ENCODE data around the gene PTPRZ1. TPM values are rescaled to one million over a fixed set of nuclear protein-coding genes. Genes with fewer than 3 reads are reported as not detected.

Gene PTPRZ1
- total and polyA plus RNA-seq, 4 donors: 138 to 736 (median 374) TPM

DNA sequence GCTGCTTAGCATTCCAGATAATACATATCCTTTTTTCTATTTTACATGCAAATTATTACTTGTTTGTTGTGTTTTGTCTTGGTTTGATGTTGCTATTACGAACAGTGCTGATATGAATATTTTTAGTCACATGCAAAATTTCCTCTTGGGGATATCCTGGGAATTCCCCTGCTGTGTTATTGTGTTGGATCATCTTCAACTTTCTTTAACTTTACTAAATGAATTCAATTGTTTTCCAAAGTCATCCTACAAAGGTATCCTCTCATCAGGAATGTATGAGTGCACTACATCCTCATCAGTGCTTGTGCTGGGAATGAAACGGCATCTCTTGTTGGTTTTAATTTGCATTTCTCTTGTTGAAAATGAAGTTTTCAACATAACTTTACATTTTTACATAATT is 184.0 kb downstream of the PTPRZ1 start:
- H3K4me1 ChIP-seq (ENCODE audit: control insufficient read depth, insufficient read depth, low read length): no peaks in the 10 kb centered on the region
- WGBS (ENCODE audit: insufficient coverage): no CpG with 5 or more reads among the region's 2 CpGs
- peaks cover 6% of the 10 kb centered on the region for H3K36me3 ChIP-seq (ENCODE audit: control insufficient read depth, insufficient read depth, low read length)
- H3K9me3 ChIP-seq (ENCODE audit: control insufficient read depth, insufficient read depth, low read length): no peaks in the 10 kb centered on the region
- DNase-seq (ENCODE audit: low read depth in 4 of 6, low spot score in 6 of 6): no peak
- no peaks in the 10 kb centered on the region for H3K27me3 ChIP-seq (ENCODE audit: control insufficient read depth, insufficient read depth, low read length)
- no peak overlapping the region for H3K27ac ChIP-seq (ENCODE audit: low read depth, low read length)
- H3K4me3 ChIP-seq (ENCODE audit: low read depth, low read length): no peak overlapping the region

DNA sequence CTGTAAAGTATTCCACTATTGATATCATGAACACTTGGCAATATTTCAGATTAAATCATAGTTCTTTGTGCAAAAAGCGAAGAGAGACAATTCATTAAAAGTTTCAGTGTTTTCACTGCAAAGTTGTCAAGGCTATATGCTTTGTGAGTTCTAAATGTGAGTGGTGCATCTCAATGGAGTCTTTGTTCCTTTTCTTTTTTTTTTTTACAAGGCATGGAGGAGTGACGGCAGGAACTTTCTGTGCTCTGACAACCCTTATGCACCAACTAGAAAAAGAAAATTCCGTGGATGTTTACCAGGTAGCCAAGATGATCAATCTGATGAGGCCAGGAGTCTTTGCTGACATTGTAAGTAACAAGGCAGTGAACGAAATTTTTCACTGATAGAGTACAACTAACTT is 186.6 kb downstream of the PTPRZ1 start:
- Histone ChIP-seq H3K9me3 (ENCODE audit: control insufficient read depth, insufficient read depth, low read length) (no peaks in the 10 kb centered on the region), H3K27me3 (ENCODE audit: control insufficient read depth, insufficient read depth, low read length) (no peaks in the 10 kb centered on the region), H3K4me3 (ENCODE audit: low read depth, low read length) (no peak overlapping the region), H3K4me1 (ENCODE audit: control insufficient read depth, insufficient read depth, low read length) (no peaks in the 10 kb centered on the region), H3K36me3 (ENCODE audit: control insufficient read depth, insufficient read depth, low read length) (no peaks in the 10 kb centered on the region), H3K27ac (ENCODE audit: low read depth, low read length) (no peak overlapping the region)
- WGBS (ENCODE audit: insufficient coverage): no CpG with 5 or more reads among the region's 4 CpGs
- DNase-seq (ENCODE audit: low read depth in 4 of 6, low spot score in 6 of 6): peak in 1 of 6 donors; percentile 11

DNA sequence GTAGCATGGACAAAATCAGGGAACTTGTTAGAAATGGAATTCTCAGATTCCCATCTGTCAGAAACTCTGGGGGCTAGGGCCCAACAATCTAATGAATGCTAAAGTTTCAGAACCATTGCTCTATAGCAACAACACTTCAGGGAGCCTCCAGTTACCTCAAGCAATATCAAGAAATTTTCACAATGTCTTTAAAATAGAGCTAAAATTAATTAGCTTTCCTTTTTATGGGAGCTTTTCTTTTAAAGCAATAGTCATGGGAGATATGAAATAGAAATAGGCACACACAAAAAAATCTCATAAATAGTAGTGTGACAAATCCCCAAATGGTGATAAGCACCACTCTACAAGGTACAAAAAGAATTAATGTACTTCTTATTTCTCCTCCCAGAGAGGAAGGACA is 190.2 kb downstream of the PTPRZ1 start:
- peak in 1 of 6 donors; percentile 64 for DNase-seq (ENCODE audit: low read depth in 4 of 6, low spot score in 6 of 6)
- H3K9me3 ChIP-seq (ENCODE audit: control insufficient read depth, insufficient read depth, low read length): no peaks in the 10 kb centered on the region
- H3K36me3 ChIP-seq (ENCODE audit: control insufficient read depth, insufficient read depth, low read length): no peaks in the 10 kb centered on the region
- H3K4me3 ChIP-seq (ENCODE audit: low read depth, low read length): no peak overlapping the region
- H3K27ac ChIP-seq (ENCODE audit: low read depth, low read length): no peak overlapping the region
- no peaks in the 10 kb centered on the region for H3K4me1 ChIP-seq (ENCODE audit: control insufficient read depth, insufficient read depth, low read length)
- no peaks in the 10 kb centered on the region for H3K27me3 ChIP-seq (ENCODE audit: control insufficient read depth, insufficient read depth, low read length)

DNA sequence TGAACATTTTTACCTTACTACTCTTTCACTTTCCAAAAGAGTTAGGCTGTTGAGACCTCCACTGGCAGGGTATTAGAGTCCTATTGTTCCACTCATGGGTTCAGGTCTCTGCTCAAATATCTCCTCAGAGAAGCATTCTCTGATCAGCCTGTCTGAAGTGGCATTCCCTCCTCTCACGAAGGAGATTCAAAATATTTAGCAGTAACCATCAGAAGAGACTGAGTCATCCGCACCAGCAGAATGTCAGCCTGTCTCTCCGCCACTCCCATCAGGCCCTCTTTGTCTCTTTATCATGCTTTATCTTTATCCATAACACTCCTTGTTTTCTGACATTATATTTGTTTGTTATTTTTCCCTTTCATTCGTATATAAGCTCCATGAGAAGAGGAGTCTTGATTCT is 192.0 kb downstream of the PTPRZ1 start:
- Histone ChIP-seq H3K27ac (ENCODE audit: low read depth, low read length) (no peak overlapping the region), H3K9me3 (ENCODE audit: control insufficient read depth, insufficient read depth, low read length) (no peaks in the 10 kb centered on the region), H3K36me3 (ENCODE audit: control insufficient read depth, insufficient read depth, low read length) (no peaks in the 10 kb centered on the region), H3K4me3 (ENCODE audit: low read depth, low read length) (no peak overlapping the region), H3K27me3 (ENCODE audit: control insufficient read depth, insufficient read depth, low read length) (no peaks in the 10 kb centered on the region), H3K4me1 (ENCODE audit: control insufficient read depth, insufficient read depth, low read length) (no peaks in the 10 kb centered on the region)
- 86% methylated on average over 1 of the region's 4 CpGs for WGBS (ENCODE audit: insufficient coverage)
- DNase-seq (ENCODE audit: low read depth in 4 of 6, low spot score in 6 of 6): no peak

DNA sequence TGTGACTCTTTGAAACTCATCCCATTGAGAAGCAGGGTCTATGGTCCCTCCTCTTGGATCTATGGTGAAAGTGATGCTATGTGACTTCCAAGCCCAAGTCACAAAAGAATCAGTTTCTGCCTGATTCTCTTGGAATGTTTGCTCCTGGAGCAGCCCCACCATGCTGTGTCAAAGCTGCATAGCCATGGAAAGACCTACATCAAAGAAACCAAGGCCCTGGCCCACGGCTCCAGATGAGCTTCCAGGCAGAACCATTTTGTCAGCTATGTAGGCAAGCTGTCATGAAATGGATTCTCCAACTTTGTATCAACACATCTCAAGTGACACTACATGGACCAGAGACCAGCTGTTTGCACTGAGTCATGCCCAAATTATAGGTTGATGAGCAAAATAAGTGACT is 194.1 kb downstream of the PTPRZ1 start:
- no peaks in the 10 kb centered on the region for H3K36me3 ChIP-seq (ENCODE audit: control insufficient read depth, insufficient read depth, low read length)
- no peaks in the 10 kb centered on the region for H3K4me1 ChIP-seq (ENCODE audit: control insufficient read depth, insufficient read depth, low read length)
- H3K4me3 ChIP-seq (ENCODE audit: low read depth, low read length): no peak overlapping the region
- 75% methylated on average over 1 of the region's 1 CpG for WGBS (ENCODE audit: insufficient coverage)
- no peaks in the 10 kb centered on the region for H3K27me3 ChIP-seq (ENCODE audit: control insufficient read depth, insufficient read depth, low read length)
- no peak overlapping the region for H3K27ac ChIP-seq (ENCODE audit: low read depth, low read length)
- no peaks in the 10 kb centered on the region for H3K9me3 ChIP-seq (ENCODE audit: control insufficient read depth, insufficient read depth, low read length)
- no peak for DNase-seq (ENCODE audit: low read depth in 4 of 6, low spot score in 6 of 6)

DNA sequence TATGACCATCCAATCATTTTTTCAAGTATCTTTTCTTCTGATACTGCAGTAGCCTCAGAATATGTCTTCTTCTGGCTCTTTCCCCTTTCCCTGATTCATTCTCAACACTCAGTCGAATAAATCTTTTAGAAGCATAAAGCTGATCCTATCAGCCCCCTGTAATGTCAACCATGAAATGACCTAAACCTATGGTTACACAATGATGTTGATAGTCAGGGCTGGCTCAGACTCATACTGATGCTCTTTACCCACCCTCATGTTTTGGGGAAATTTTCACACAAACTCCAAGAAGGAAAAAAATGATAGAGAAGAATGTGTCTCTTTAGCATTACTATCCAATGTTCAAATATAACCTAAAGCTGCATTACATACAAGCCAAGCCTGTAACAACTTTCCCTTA is 195.1 kb downstream of the PTPRZ1 start:
- no peak for DNase-seq (ENCODE audit: low read depth in 4 of 6, low spot score in 6 of 6)
- Histone ChIP-seq H3K27me3 (ENCODE audit: control insufficient read depth, insufficient read depth, low read length) (no peaks in the 10 kb centered on the region), H3K27ac (ENCODE audit: low read depth, low read length) (no peak overlapping the region), H3K4me3 (ENCODE audit: low read depth, low read length) (no peak overlapping the region), H3K9me3 (ENCODE audit: control insufficient read depth, insufficient read depth, low read length) (no peaks in the 10 kb centered on the region), H3K4me1 (ENCODE audit: control insufficient read depth, insufficient read depth, low read length) (no peaks in the 10 kb centered on the region), H3K36me3 (ENCODE audit: control insufficient read depth, insufficient read depth, low read length) (no peaks in the 10 kb centered on the region)
- WGBS (ENCODE audit: insufficient coverage): no CpG with 5 or more reads among the region's 1 CpG

DNA sequence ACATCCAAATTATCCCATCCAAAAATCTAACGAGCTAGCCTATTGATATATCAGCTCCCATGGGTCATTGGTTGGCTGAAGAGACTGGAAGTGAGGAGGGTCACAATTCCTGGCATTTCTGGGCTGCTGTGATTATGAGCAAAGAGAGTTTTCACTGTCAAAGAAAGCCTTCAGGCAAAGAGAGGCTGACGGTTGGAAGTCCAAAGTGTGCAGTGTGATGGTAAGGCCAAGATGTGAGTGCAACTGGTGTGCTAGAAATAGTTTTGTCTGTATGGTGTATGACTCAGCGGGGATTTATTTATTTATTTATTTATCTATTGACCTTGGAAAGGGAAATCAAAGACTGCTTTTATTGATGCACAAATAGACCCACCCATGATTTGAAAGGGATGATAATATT is 196.0 kb downstream of the PTPRZ1 start:
- Histone ChIP-seq H3K36me3 (ENCODE audit: control insufficient read depth, insufficient read depth, low read length) (no peaks in the 10 kb centered on the region), H3K4me1 (ENCODE audit: control insufficient read depth, insufficient read depth, low read length) (no peaks in the 10 kb centered on the region), H3K9me3 (ENCODE audit: control insufficient read depth, insufficient read depth, low read length) (no peaks in the 10 kb centered on the region), H3K27ac (ENCODE audit: low read depth, low read length) (no peak overlapping the region), H3K27me3 (ENCODE audit: control insufficient read depth, insufficient read depth, low read length) (no peaks in the 10 kb centered on the region), H3K4me3 (ENCODE audit: low read depth, low read length) (no peak overlapping the region)
- no peak for DNase-seq (ENCODE audit: low read depth in 4 of 6, low spot score in 6 of 6)
- WGBS (ENCODE audit: insufficient coverage): 50% methylated on average over 1 of the region's 3 CpGs

DNA sequence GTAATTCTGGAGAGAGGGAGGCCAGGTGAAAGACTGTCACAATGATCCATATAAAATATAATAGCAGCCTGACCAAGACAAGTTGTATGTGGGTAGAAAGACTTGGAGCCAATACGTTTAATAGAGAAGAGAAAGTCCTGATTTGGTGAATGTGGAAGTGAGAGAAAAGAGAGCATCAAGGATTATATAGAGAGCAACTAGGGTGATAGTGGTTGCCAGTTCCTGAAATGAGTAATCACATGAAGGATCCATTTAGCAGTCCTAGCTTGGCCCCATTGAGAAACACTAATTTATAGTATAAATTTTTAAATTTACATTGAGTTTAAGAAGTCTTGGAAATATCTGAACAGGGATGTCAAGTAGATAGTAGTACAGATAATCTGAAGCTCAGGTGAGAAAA is 197.1 kb downstream of the PTPRZ1 start:
- Histone ChIP-seq H3K4me3 (ENCODE audit: low read depth, low read length) (no peak overlapping the region), H3K27ac (ENCODE audit: low read depth, low read length) (no peak overlapping the region), H3K4me1 (ENCODE audit: control insufficient read depth, insufficient read depth, low read length) (no peaks in the 10 kb centered on the region), H3K9me3 (ENCODE audit: control insufficient read depth, insufficient read depth, low read length) (no peaks in the 10 kb centered on the region), H3K27me3 (ENCODE audit: control insufficient read depth, insufficient read depth, low read length) (no peaks in the 10 kb centered on the region), H3K36me3 (ENCODE audit: control insufficient read depth, insufficient read depth, low read length) (no peaks in the 10 kb centered on the region)
- WGBS (ENCODE audit: insufficient coverage): 60% methylated on average over 1 of the region's 1 CpG
- no peak for DNase-seq (ENCODE audit: low read depth in 4 of 6, low spot score in 6 of 6)

DNA sequence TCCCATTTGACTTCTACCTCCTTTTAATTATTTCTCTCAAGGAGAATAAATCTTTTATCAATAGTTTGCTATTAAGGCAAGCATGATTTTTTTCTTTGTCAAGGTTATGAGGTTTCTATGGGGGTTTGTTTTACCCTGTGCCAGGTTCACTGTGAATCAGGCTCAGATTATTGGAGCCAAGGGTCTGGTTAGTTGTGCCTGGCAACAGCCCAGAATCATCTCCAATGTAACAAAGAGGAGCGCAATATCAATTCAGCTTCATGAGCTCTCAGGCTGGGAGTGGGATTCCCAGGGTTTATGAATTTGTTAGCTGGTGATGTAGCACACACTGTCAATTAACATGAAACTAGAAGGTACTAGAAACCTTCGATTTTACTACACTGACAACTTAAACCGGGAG is 197.9 kb downstream of the PTPRZ1 start:
- no CpG with 5 or more reads among the region's 3 CpGs for WGBS (ENCODE audit: insufficient coverage)
- H3K9me3 ChIP-seq (ENCODE audit: control insufficient read depth, insufficient read depth, low read length): no peaks in the 10 kb centered on the region
- no peaks in the 10 kb centered on the region for H3K27me3 ChIP-seq (ENCODE audit: control insufficient read depth, insufficient read depth, low read length)
- DNase-seq (ENCODE audit: low read depth in 4 of 6, low spot score in 6 of 6): peak in 1 of 6 donors; percentile 83
- H3K4me3 ChIP-seq (ENCODE audit: low read depth, low read length): no peak overlapping the region
- no peak overlapping the region for H3K27ac ChIP-seq (ENCODE audit: low read depth, low read length)
- no peaks in the 10 kb centered on the region for H3K4me1 ChIP-seq (ENCODE audit: control insufficient read depth, insufficient read depth, low read length)
- H3K36me3 ChIP-seq (ENCODE audit: control insufficient read depth, insufficient read depth, low read length): no peaks in the 10 kb centered on the region

DNA sequence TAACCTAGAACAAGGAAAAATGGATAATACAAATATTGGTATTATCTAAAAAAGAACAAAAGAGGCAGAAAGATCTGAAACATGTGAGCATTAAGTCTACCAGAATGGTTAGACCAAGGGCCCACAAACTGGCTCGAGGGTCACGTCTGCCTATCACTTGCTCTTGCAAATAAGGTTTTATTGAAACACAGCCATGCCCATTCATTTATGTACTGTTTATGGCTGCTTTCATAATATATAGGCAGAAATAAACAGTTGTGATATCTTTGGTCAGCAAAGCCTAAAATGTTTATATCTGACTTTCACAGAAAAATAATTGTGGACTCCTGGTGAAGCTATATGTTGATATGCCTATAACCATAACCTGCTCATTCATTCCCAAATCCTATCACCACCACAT is 199.3 kb downstream of the PTPRZ1 start:
- no peaks in the 10 kb centered on the region for H3K36me3 ChIP-seq (ENCODE audit: control insufficient read depth, insufficient read depth, low read length)
- no peaks in the 10 kb centered on the region for H3K9me3 ChIP-seq (ENCODE audit: control insufficient read depth, insufficient read depth, low read length)
- no peaks in the 10 kb centered on the region for H3K4me1 ChIP-seq (ENCODE audit: control insufficient read depth, insufficient read depth, low read length)
- WGBS (ENCODE audit: insufficient coverage): no CpG with 5 or more reads among the region's 2 CpGs
- no peak overlapping the region for H3K4me3 ChIP-seq (ENCODE audit: low read depth, low read length)
- no peaks in the 10 kb centered on the region for H3K27me3 ChIP-seq (ENCODE audit: control insufficient read depth, insufficient read depth, low read length)
- no peak for DNase-seq (ENCODE audit: low read depth in 4 of 6, low spot score in 6 of 6)
- H3K27ac ChIP-seq (ENCODE audit: low read depth, low read length): no peak overlapping the region

Measured in spinal cord (tissue), 10 donors.